Activated CD4-positive, alpha-beta T cell treated with anti-CD3 and anti-CD28 coated beads, Interleukin-2, amount 10 ng/mL, durations not matched to agents 7 days and 5 days (primary cell): Measurements from ENCODE around the gene ZNF516. TPM values are rescaled to one million over a fixed set of nuclear protein-coding genes. Genes with fewer than 3 reads are reported as not detected.

Experiments used
- CTCF ChIA-PET: fragments of 350-600 bp; sonication (Branson Sonifier 250); formaldehyde crosslinking; loops from one replicate; lab custom pipeline; 2021; ENCODE audit warnings: antibody characterized with exemption; lab: Charles Lee
- POLR2A ChIA-PET: fragments of 350-600 bp; sonication (Branson Sonifier 250); formaldehyde crosslinking; loops from one replicate; lab custom pipeline; 2021; ENCODE audit warnings: antibody characterized with exemption; lab: Charles Lee
- DNase-seq: peaks from one replicate; pipeline ENCODE4 v3.0.0-alpha.2; 2020
- H3K27ac Mint-ChIP-seq: one replicate; pipeline ENCODE4 v1.8.0; 2021; ENCODE audit warnings: mild to moderate bottlenecking, moderate library complexity, mixed read lengths
- H3K27me3 Mint-ChIP-seq: one replicate; pipeline ENCODE4 v1.8.0; 2021; ENCODE audit warnings: mixed read lengths
- H3K36me3 Mint-ChIP-seq: one replicate; pipeline ENCODE4 v1.8.0; 2021; ENCODE audit warnings: low read depth, mixed read lengths
- H3K4me1 Mint-ChIP-seq: one replicate; pipeline ENCODE4 v1.8.0; 2021; ENCODE audit warnings: mixed read lengths
- H3K4me3 Mint-ChIP-seq: one replicate; pipeline ENCODE4 v1.8.0; 2021; ENCODE audit warnings: mild to moderate bottlenecking, moderate library complexity, mixed read lengths
- H3K9me3 Mint-ChIP-seq: one replicate; pipeline ENCODE4 v1.8.0; 2021; ENCODE audit warnings: mixed read lengths
- total RNA-seq, 2 experiments: library from RNA; stranded (reverse); gene quantifications; one replicate each; pipeline ENCODE4 v1.2.3, GENCODE V29; 2021

ZNF516 gene
- total RNA-seq, 2 experiments from 2014 or later: 3.9 to 4.1 TPM

GRCh38 chr18:76401498-76401897, 93.5 kb downstream of the ZNF516 start:
- Mint-ChIP-seq H3K27me3 (peaks cover 6% of the 10 kb centered on the region), H3K9me3 (no peaks in the 10 kb centered on the region), H3K4me1 (peaks cover 6% of the 10 kb centered on the region), H3K27ac (no peak overlapping the region), H3K4me3 (no peak overlapping the region), H3K36me3 (no peaks in the 10 kb centered on the region)
- ChIA-PET CTCF (interaction anchor here (1.6 kb wide), 1 partner anchor 308 kb away, joined by 5 read pairs; no protein-coding TSS in a partner anchor), POLR2A (no interaction called here)
- DNase-seq: no peak

- no peak overlapping the region for H3K27ac Mint-ChIP-seq
- no peak for DNase-seq
- H3K4me1 Mint-ChIP-seq: peaks cover 6% of the 10 kb centered on the region
- no peaks in the 10 kb centered on the region for H3K36me3 Mint-ChIP-seq
- H3K9me3 Mint-ChIP-seq: no peaks in the 10 kb centered on the region
- ChIA-PET CTCF (interaction anchor here (0.6 to 2.5 kb wide), 7 partner anchors 9 to 325 kb away, joined by 3 to 13 read pairs (median 4); no protein-coding TSS in a partner anchor), POLR2A (no interaction called here)
- H3K27me3 Mint-ChIP-seq: peaks cover 6% of the 10 kb centered on the region
- no peak overlapping the region for H3K4me3 Mint-ChIP-seq
Measured at GRCh38 chr18:76399613-76400391, 95.2 kb downstream of the ZNF516 start.

- POLR2A ChIA-PET: no interaction called here
- Mint-ChIP-seq H3K27ac (no peak overlapping the region), H3K4me3 (no peak overlapping the region), H3K36me3 (no peaks in the 10 kb centered on the region), H3K9me3 (no peaks in the 10 kb centered on the region), H3K27me3 (peaks cover 6% of the 10 kb centered on the region), H3K4me1 (peaks cover 6% of the 10 kb centered on the region)
- CTCF ChIA-PET: interaction anchor here (0.6 to 2.5 kb wide), 13 partner anchors 8 to 325 kb away, joined by 3 to 13 read pairs (median 4); no protein-coding TSS in a partner anchor
- DNase-seq: peak; percentile 76
Measured at GRCh38 chr18:76398896-76399612, 96.0 kb downstream of the ZNF516 start.

GRCh38 chr18:76398295-76398694, 96.7 kb downstream of the ZNF516 start:
- no peaks in the 10 kb centered on the region for H3K9me3 Mint-ChIP-seq
- ChIA-PET POLR2A (no interaction called here), CTCF (interaction anchor here (1.0 to 2.5 kb wide), 10 partner anchors 8 to 324 kb away, joined by 3 to 13 read pairs (median 4); no protein-coding TSS in a partner anchor)
- H3K4me1 Mint-ChIP-seq: peaks cover 6% of the 10 kb centered on the region
- H3K27me3 Mint-ChIP-seq: peaks cover 6% of the 10 kb centered on the region
- no peak overlapping the region for H3K4me3 Mint-ChIP-seq
- H3K27ac Mint-ChIP-seq: no peak overlapping the region
- H3K36me3 Mint-ChIP-seq: no peaks in the 10 kb centered on the region
- DNase-seq: no peak

GRCh38 chr18:76397631-76398030, 97.4 kb downstream of the ZNF516 start:
- Mint-ChIP-seq H3K27ac (no peak overlapping the region), H3K27me3 (peaks cover 6% of the 10 kb centered on the region), H3K36me3 (no peaks in the 10 kb centered on the region), H3K9me3 (no peaks in the 10 kb centered on the region), H3K4me1 (peaks cover 6% of the 10 kb centered on the region), H3K4me3 (no peak overlapping the region)
- ChIA-PET CTCF (interaction anchor here (1.0 to 2.5 kb wide), 2 partner anchors 9 to 312 kb away, joined by 3 to 13 read pairs; no protein-coding TSS in a partner anchor), POLR2A (no interaction called here)
- no peak for DNase-seq

- Mint-ChIP-seq H3K4me1 (peaks cover 9% of the 10 kb centered on the region), H3K4me3 (no peak overlapping the region), H3K27ac (no peak overlapping the region), H3K36me3 (no peaks in the 10 kb centered on the region), H3K27me3 (peaks cover 6% of the 10 kb centered on the region), H3K9me3 (no peaks in the 10 kb centered on the region)
- ChIA-PET POLR2A (no interaction called here), CTCF (no interaction called here)
- no peak for DNase-seq
Measured at GRCh38 chr18:76396792-76397191, 98.2 kb downstream of the ZNF516 start.

GRCh38 chr18:76395609-76396008, 99.4 kb downstream of the ZNF516 start:
- ChIA-PET POLR2A (no interaction called here), CTCF (no interaction called here)
- no peak for DNase-seq
- Mint-ChIP-seq H3K36me3 (no peaks in the 10 kb centered on the region), H3K9me3 (no peaks in the 10 kb centered on the region), H3K4me1 (peaks cover 9% of the 10 kb centered on the region), H3K27ac (no peak overlapping the region), H3K27me3 (peaks cover 6% of the 10 kb centered on the region), H3K4me3 (no peak overlapping the region)

GRCh38 chr18:76394780-76395476, 100.1 kb downstream of the ZNF516 start:
- POLR2A ChIA-PET: no interaction called here
- H3K36me3 Mint-ChIP-seq: no peaks in the 10 kb centered on the region
- DNase-seq: no peak

GRCh38 chr18:76392349-76392748, 102.7 kb downstream of the ZNF516 start:
- H3K36me3 Mint-ChIP-seq: no peaks in the 10 kb centered on the region
- no peak overlapping the region for H3K27ac Mint-ChIP-seq
- peaks cover 10% of the 10 kb centered on the region for H3K27me3 Mint-ChIP-seq
- POLR2A ChIA-PET: no interaction called here
- peaks cover 3% of the 10 kb centered on the region for H3K4me1 Mint-ChIP-seq
- H3K9me3 Mint-ChIP-seq: peaks cover 7% of the 10 kb centered on the region
- CTCF ChIA-PET: no interaction called here
- DNase-seq: no peak
- no peak overlapping the region for H3K4me3 Mint-ChIP-seq

More at GRCh38 chr18:76394780-76395476, 100.1 kb downstream of the ZNF516 start:
- H3K4me3 Mint-ChIP-seq: no peak overlapping the region
- CTCF ChIA-PET: no interaction called here
- peaks cover 9% of the 10 kb centered on the region for H3K4me1 Mint-ChIP-seq
- H3K27me3 Mint-ChIP-seq: peaks cover 6% of the 10 kb centered on the region
- no peaks in the 10 kb centered on the region for H3K9me3 Mint-ChIP-seq
- peak overlapping the region; percentile 34 for H3K27ac Mint-ChIP-seq

- H3K4me3 Mint-ChIP-seq: no peak overlapping the region
- H3K27ac Mint-ChIP-seq: no peak overlapping the region
- CTCF ChIA-PET: no interaction called here
- POLR2A ChIA-PET: no interaction called here
- no peaks in the 10 kb centered on the region for H3K36me3 Mint-ChIP-seq
- H3K27me3 Mint-ChIP-seq: peaks cover 8% of the 10 kb centered on the region
- no peak for DNase-seq
- peaks cover 8% of the 10 kb centered on the region for H3K4me1 Mint-ChIP-seq
- H3K9me3 Mint-ChIP-seq: peaks cover 7% of the 10 kb centered on the region
Measured at GRCh38 chr18:76391746-76392145, 103.3 kb downstream of the ZNF516 start.

- Mint-ChIP-seq H3K27ac (no peak overlapping the region), H3K4me1 (peaks cover 15% of the 10 kb centered on the region), H3K27me3 (peaks cover 9% of the 10 kb centered on the region), H3K9me3 (peaks cover 7% of the 10 kb centered on the region), H3K36me3 (no peaks in the 10 kb centered on the region), H3K4me3 (no peak overlapping the region)
- POLR2A ChIA-PET: no interaction called here
- DNase-seq: no peak
- CTCF ChIA-PET: interaction anchor here (0.9 kb wide), 1 partner anchor 8 kb away, joined by 4 read pairs; no protein-coding TSS in a partner anchor
Measured at GRCh38 chr18:76391038-76391437, 104.0 kb downstream of the ZNF516 start.

- H3K4me1 Mint-ChIP-seq: peaks cover 18% of the 10 kb centered on the region
- no peak for DNase-seq
- H3K27ac Mint-ChIP-seq: no peak overlapping the region
- POLR2A ChIA-PET: no interaction called here
- no peak overlapping the region for H3K4me3 Mint-ChIP-seq
- H3K27me3 Mint-ChIP-seq: peaks cover 10% of the 10 kb centered on the region
- H3K36me3 Mint-ChIP-seq: no peaks in the 10 kb centered on the region
- CTCF ChIA-PET: interaction anchor here (0.9 kb wide), 1 partner anchor 8 kb away, joined by 4 read pairs; no protein-coding TSS in a partner anchor
- peaks cover 7% of the 10 kb centered on the region for H3K9me3 Mint-ChIP-seq
Measured at GRCh38 chr18:76390452-76391035, 104.5 kb downstream of the ZNF516 start.
